GM12874 (cell line): ENCODE measurements around the gene FREM2.

Experiments used
- CTCF ChIP-seq: IDR thresholded peaks from 2 replicates; pipeline ENCODE4 v1.5.1; 2011; ENCODE audit warnings: low read depth, mild to moderate bottlenecking, control low read depth, low read length, moderate library complexity; ENCODE audit not compliant: insufficient read depth

The FREM2 gene

GRCh38 chr13:38879278-38879677 lies 192.4 kb downstream of the FREM2 start:
- TF ChIP-seq CTCF, result no peak

GRCh38 chr13:38879786-38880185 lies 192.9 kb downstream of the FREM2 start:
- TF ChIP-seq CTCF, result no peak

- no peak for TF ChIP-seq CTCF
These were observed 193.5 kb downstream of the FREM2 start for GRCh38 chr13:38880397-38880796.

GRCh38 chr13:38883783-38884182 lies 196.9 kb downstream of the FREM2 start:
- no peak for TF ChIP-seq CTCF

- TF ChIP-seq CTCF, result no peak
These were observed 201.4 kb downstream of the FREM2 start for GRCh38 chr13:38888309-38888708.

GRCh38 chr13:38895075-38895474 lies 208.2 kb downstream of the FREM2 start:
- TF ChIP-seq CTCF, result no peak

GRCh38 chr13:38897521-38897920 lies 210.6 kb downstream of the FREM2 start:
- TF ChIP-seq CTCF, result no peak

GRCh38 chr13:38898481-38898880 lies 211.6 kb downstream of the FREM2 start:
- TF ChIP-seq CTCF, result no peak
